ENCODE data around the gene GNG13. TPM values are rescaled to one million over a fixed set of nuclear protein-coding genes. Genes with fewer than 3 reads are reported as not detected.

GNG13 gene
- total and polyA plus RNA-seq, 2 of the 4 experiments (the other 2 are of a cell fraction), result not detected

- H3K4me3 ChIP-seq (ENCODE audit: insufficient read depth, low read depth, low read length), result no peak overlapping the region
- dilution Hi-C loops (cut with HindIII; ENCODE audit: low sequenced_read_pairs, unreplicated experiment), result no loop called here
Observed at GRCh38 chr16:828891-829290, 28.4 kb upstream of the GNG13 start.

More at GRCh38 chr16:828891-829290, 28.4 kb upstream of the GNG13 start:
- H3K9ac ChIP-seq (ENCODE audit: low read depth, low read length), result no peak overlapping the region
- no TSS peak for BruUV-seq (replicated peaks)
- no peak overlapping the region for H2BK5ac ChIP-seq (ENCODE audit: low read depth, low read length, poor library complexity, severe bottlenecking)
- H3K9me1 ChIP-seq (ENCODE audit: insufficient read depth, low read length), result no peaks in the 10 kb centered on the region; the same call in 1 of the 2 replicates
- no peaks in the 10 kb centered on the region for H3K36me3 ChIP-seq (ENCODE audit: control insufficient read depth, insufficient read depth, low read length)
- no peak overlapping the region for H3K18ac ChIP-seq (ENCODE audit: low read depth, low read length)
- no peak overlapping the region for H4K8ac ChIP-seq (ENCODE audit: low read depth in 2 of 2, low read length in 2 of 2)
- in situ Hi-C loops (cut with MboI; ENCODE audit: low sequenced_read_pairs) (no loop called here), intact Hi-C loops (cut with micrococcal nuclease) (no loop called here)
- no peak overlapping the region for H2BK15ac ChIP-seq (ENCODE audit: low read depth, low read length)
- no peak overlapping the region for H3K27ac ChIP-seq (ENCODE audit: insufficient read depth, low read length)
- 70% methylated on average over 2 of the region's 17 CpGs; no CpG with 5 or more reads in 1 of the 2 experiments for WGBS, 2 experiments (ENCODE audit: extremely low coverage in 2 of 2, insufficient read length in 1 of 2)
- H4K20me1 ChIP-seq (ENCODE audit: insufficient read depth, low read length), result no peaks in the 10 kb centered on the region
- H2AFZ ChIP-seq (replicated peaks; ENCODE audit: low read length, poor library complexity), result no peak overlapping the region
- H4K5ac ChIP-seq (ENCODE audit: low read depth, low read length), result no peak overlapping the region
- TF ChIP-seq BHLHE40 (IDR thresholded peaks at IDR 0.05; ENCODE audit: low read depth, low read length), result no peak
- no peak for TF ChIP-seq FOS (IDR thresholded peaks at IDR 0.05; ENCODE audit: low read depth, low read length)
- TF ChIP-seq NFE2L2 (IDR thresholded peaks at IDR 0.05; ENCODE audit: low read depth, low read length), result no peak
- no peak for TF ChIP-seq CEBPB (IDR thresholded peaks at IDR 0.05; ENCODE audit: low read depth, low read length)
- no peak for TF ChIP-seq MAZ (IDR thresholded peaks at IDR 0.05; ENCODE audit: borderline replicate concordance, low read depth, low read length)
- TF ChIP-seq CHD1 (IDR thresholded peaks at IDR 0.05; ENCODE audit: low read depth, low read length), result no peak
- TF ChIP-seq RCOR1 (IDR thresholded peaks at IDR 0.05; ENCODE audit: insufficient replicate concordance, low read length), result no peak
- no peak for TF ChIP-seq POLR2A (IDR thresholded peaks at IDR 0.05; ENCODE audit: low read depth, low read length)
- TF ChIP-seq MAFK (IDR thresholded peaks at IDR 0.05; ENCODE audit: low read depth, low read length), result no peak
- TF ChIP-seq RAD21 (IDR thresholded peaks at IDR 0.05; ENCODE audit: low read length), result no peak
- no peak for TF ChIP-seq MXI1 (IDR thresholded peaks at IDR 0.05; ENCODE audit: borderline replicate concordance, low read depth, low read length)
- no peak for TF ChIP-seq CTCF (conservative IDR thresholded peaks at IDR 0.05; ENCODE audit: low read depth, low read length)
- no peak for TF ChIP-seq RFX5 (IDR thresholded peaks at IDR 0.05; ENCODE audit: low read depth, low read length)
- TF ChIP-seq USF2 (IDR thresholded peaks at IDR 0.05; ENCODE audit: low read depth, low read length), result no peak
- TF ChIP-seq SMC3 (IDR thresholded peaks at IDR 0.05; ENCODE audit: low read depth, low read length), result no peak
- TF ChIP-seq ELK1 (IDR thresholded peaks at IDR 0.05; ENCODE audit: borderline replicate concordance, low read depth, low read length), result no peak
- ChIA-PET CTCF (no interaction called here), POLR2A (ENCODE audit: unreplicated experiment) (no interaction called here)
- no peak overlapping the region for H4K91ac ChIP-seq (ENCODE audit: insufficient read depth, low read depth, low read length)
- no peak overlapping the region for H3K4ac ChIP-seq (ENCODE audit: low read depth, low read length)
- H3K9me3 ChIP-seq (ENCODE audit: control insufficient read depth, insufficient read depth, low read length), result no peaks in the 10 kb centered on the region
- H3K4me2 ChIP-seq (ENCODE audit: low read depth, low read length), result no peak overlapping the region
- H3K27me3 ChIP-seq (ENCODE audit: control insufficient read depth, insufficient read depth, low read length), result peaks cover 21% of the 10 kb centered on the region
- H3K14ac ChIP-seq (replicated peaks; ENCODE audit: low read depth, low read length), result no peak overlapping the region
- ATAC-seq (ENCODE audit: low read depth) (no peak), DNase-seq (no peak)
- H3K56ac ChIP-seq (ENCODE audit: extremely low read depth, insufficient read depth, low read length), result no peak overlapping the region
- H3K23ac ChIP-seq (ENCODE audit: low read depth, low read length), result no peak overlapping the region
- no peak overlapping the region for H2AK9ac ChIP-seq (replicated peaks; ENCODE audit: low read depth, low read length, poor library complexity)
- H2BK120ac ChIP-seq (ENCODE audit: low read depth, low read length), result no peak overlapping the region
- H3K79me1 ChIP-seq (ENCODE audit: low read depth in 1 of 2, low read length in 2 of 2), result no peaks in the 10 kb centered on the region
- H2BK20ac ChIP-seq (ENCODE audit: low read depth, low read length), result no peak overlapping the region
- H2AK5ac ChIP-seq (ENCODE audit: low read depth, low read length), result no peak overlapping the region
- H3K4me1 ChIP-seq (ENCODE audit: control insufficient read depth, insufficient read depth, low read length), result peaks cover 4% of the 10 kb centered on the region; the same call in 1 of the 2 replicates

Data from IMR-90 (cell line).